Smooth muscle cell (in vitro differentiated cells): ENCODE results near the gene DNAAF3. TPM values are rescaled to one million over a fixed set of nuclear protein-coding genes. Genes with fewer than 3 reads are reported as not detected.

ENCODE experiments used
- DNase-seq: peaks from one replicate; lab custom pipeline; 2025; ENCODE audit not compliant: unreplicated experiment; lab: John Stamatoyannopoulos, UW
- H2AFZ ChIP-seq: fragments of 200-600 bp; sonication (generic); 2 replicates; pipeline ENCODE4 v1.6.0; 2016; ENCODE audit warnings: antibody characterized with exemption, low read depth, mild to moderate bottlenecking
- H3F3A ChIP-seq: fragments of 200-600 bp; sonication (generic); 2 replicates; pipeline ENCODE4 v1.6.0; 2017; ENCODE audit warnings: antibody characterized with exemption, low read depth
- H3K27ac ChIP-seq: fragments of 200-600 bp; sonication (generic); 2 replicates; pipeline ENCODE4 v1.5.1; 2016; ENCODE audit warnings: low read depth, mild to moderate bottlenecking
- H3K27me3 ChIP-seq: fragments of 200-600 bp; sonication (generic); 2 replicates; pipeline ENCODE4 v1.6.1; 2016; ENCODE audit warnings: low read depth, mild to moderate bottlenecking
- H3K36me3 ChIP-seq: fragments of 200-600 bp; sonication (generic); 2 replicates; pipeline ENCODE4 v1.5.1; 2016; ENCODE audit warnings: low read depth
- H3K4me1 ChIP-seq: fragments of 200-600 bp; sonication (generic); 2 replicates; pipeline ENCODE4 v1.5.1; 2016; ENCODE audit warnings: low read depth
- H3K4me2 ChIP-seq: fragments of 200-600 bp; sonication (generic); 2 replicates; pipeline ENCODE4 v1.6.0; 2016; ENCODE audit warnings: mild to moderate bottlenecking
- H3K4me3 ChIP-seq: fragments of 200-600 bp; sonication (generic); 2 replicates; pipeline ENCODE4 v1.5.1; 2016; ENCODE audit warnings: mild to moderate bottlenecking
- H3K79me2 ChIP-seq: fragments of 200-600 bp; sonication (generic); 2 replicates; pipeline ENCODE4 v1.6.0; 2016; ENCODE audit warnings: low read depth, mild to moderate bottlenecking
- H3K9ac ChIP-seq: fragments of 200-600 bp; sonication (generic); 2 replicates; pipeline ENCODE4 v1.6.0; 2016; ENCODE audit warnings: low read depth
- H3K9me3 ChIP-seq: fragments of 200-600 bp; sonication (generic); replicated peaks from 2 replicates; pipeline ENCODE4 v1.5.1; 2016; ENCODE audit warnings: low read depth
- H4K20me1 ChIP-seq: fragments of 200-600 bp; sonication (generic); 2 replicates; pipeline ENCODE4 v1.6.0; 2016; ENCODE audit warnings: low read depth
- CTCF ChIP-seq: fragments of 200-600 bp; sonication (generic); IDR thresholded peaks from 2 replicates; pipeline ENCODE4 v1.5.1; 2017; ENCODE audit warnings: borderline replicate concordance, mild to moderate bottlenecking, antibody characterized with exemption; ENCODE audit not compliant: insufficient read depth, poor library complexity, severe bottlenecking
- WGBS: methylation state at CpG from one replicate; pipeline ENCODE4 v1.1.7; 2016; ENCODE audit warnings: low lambda C conversion rate; 5-methylcytosine and 5-hydroxymethylcytosine counted together
- polyA plus RNA-seq: library from polyadenylated mRNA; unstranded; fragments of >200 nt; fragmentation: Nextera tagmentation; extraction: Ambion mirVana; gene quantifications from 2 replicates; pipeline ENCODE4 v1.2.1, GENCODE V29; 2016
- total RNA-seq: library from RNA; depleted of rRNA; stranded (reverse); fragments of >200 nt; gene quantifications from 2 replicates; pipeline ENCODE4 v1.2.3, GENCODE V29; 2014

DNAAF3 gene
- total and polyA plus RNA-seq, 2 experiments from 2014 or later: 1.3 to 1.4 TPM

GRCh38 chr19:55149078-55150003, 17.1 kb downstream of the DNAAF3 start, which contains the start of gene TNNT1:
TNNT1 (minus strand) TSS chr19:55149206; CDS start chr19:55147157, 2,049 bp downstream.
- Histone ChIP-seq H3K4me1 (peaks cover 15% of the 10 kb centered on the region), H2AFZ (no peak within 1 kb of the TSS), H3K9me3 (no peaks in the 10 kb centered on the region), H3K36me3 (no peaks in the 10 kb centered on the region), H3F3A (no peaks in the 10 kb centered on the region), H4K20me1 (no peaks in the 10 kb centered on the region), H3K27me3 (peaks cover 4% of the 10 kb centered on the region), H3K4me3 (no peak within 1 kb of the TSS), H3K79me2 (no peaks in the 10 kb centered on the region), H3K4me2 (no peak within 1 kb of the TSS), H3K27ac (no peak within 1 kb of the TSS), H3K9ac (no peak within 1 kb of the TSS)
- WGBS: 21% methylated on average over 16 of the region's 18 CpGs
- no peak for TF ChIP-seq CTCF
- DNase-seq: no peak

DNA sequence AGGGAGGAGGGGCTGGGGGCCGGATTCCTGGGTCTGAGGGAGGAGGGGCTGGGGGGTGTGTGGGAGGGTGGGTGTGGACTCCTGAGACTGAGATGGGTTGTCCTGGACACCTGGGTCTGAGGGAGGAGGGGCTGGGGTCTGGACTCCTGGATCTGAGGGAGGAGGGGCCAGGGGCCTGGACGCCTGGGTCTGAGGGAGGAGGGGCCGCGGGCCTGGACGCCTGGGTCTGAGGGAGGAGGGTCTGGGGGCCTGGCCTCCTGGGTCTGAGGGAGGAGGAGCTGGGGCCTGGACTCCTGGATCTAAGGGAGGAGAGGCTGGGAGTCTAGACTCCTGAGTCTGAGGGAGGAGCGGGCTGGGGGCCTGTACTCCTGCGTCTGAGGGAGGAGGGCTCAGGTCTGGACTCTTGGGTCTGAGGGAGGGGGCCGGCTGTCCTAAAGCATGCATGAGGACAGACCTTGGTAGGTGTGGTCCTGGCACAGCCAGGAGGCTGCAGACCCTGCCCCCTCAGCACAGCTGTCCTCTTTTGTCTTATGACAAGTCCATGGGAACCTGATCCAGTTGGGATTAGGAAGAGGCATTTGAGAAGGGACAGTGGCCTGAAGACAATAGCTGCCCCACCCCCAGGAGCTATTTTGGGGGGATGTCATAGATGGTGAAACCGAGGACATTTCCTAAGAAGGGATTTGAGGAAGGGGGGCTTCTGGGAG, 18.7 kb downstream of the DNAAF3 start:
- no peaks in the 10 kb centered on the region for H3F3A ChIP-seq
- H3K9me3 ChIP-seq: no peaks in the 10 kb centered on the region
- H3K27me3 ChIP-seq: peaks cover 4% of the 10 kb centered on the region
- no peak overlapping the region for H3K27ac ChIP-seq
- no peaks in the 10 kb centered on the region for H4K20me1 ChIP-seq
- DNase-seq: no peak
- TF ChIP-seq CTCF: no peak
- H3K9ac ChIP-seq: no peak overlapping the region
- H3K79me2 ChIP-seq: no peaks in the 10 kb centered on the region
- H3K4me1 ChIP-seq: peaks cover 15% of the 10 kb centered on the region
- no peaks in the 10 kb centered on the region for H3K36me3 ChIP-seq
- no peak overlapping the region for H3K4me2 ChIP-seq
- WGBS: 69% methylated on average over 3 of the region's 9 CpGs
- H3K4me3 ChIP-seq: no peak overlapping the region
- H2AFZ ChIP-seq: no peak overlapping the region

DNA sequence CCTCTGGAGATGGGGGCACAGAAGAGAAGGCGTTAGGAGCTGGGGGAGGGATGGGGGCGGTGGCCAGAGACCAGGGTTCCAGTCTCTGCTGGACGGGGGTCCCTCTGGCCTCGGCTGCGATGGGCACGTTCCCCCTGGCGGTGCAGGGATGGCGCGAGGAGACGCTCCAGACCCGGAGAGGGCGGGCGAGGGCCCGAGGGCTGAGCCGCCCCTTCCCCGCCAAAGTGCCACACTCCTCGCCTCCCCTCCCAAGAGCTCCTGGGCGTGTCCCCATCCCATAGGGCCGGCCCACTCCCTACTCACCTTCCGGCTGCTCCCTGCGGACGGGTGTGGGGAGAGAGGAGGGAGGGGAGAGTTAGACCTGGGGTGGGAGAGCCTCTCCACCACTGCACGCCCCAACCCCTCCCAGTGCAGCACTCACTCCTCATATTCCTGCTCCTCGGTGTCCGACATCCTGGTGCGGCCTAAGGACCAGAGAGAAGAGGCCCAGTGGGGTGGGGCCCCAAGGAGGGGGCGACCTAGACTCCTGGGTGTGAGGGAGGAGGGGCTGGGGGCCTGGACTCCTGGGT, 19.6 kb downstream of the DNAAF3 start:
- Histone ChIP-seq H3K27me3 (peaks cover 4% of the 10 kb centered on the region), H3K79me2 (no peaks in the 10 kb centered on the region), H3F3A (no peaks in the 10 kb centered on the region), H3K9ac (no peak overlapping the region), H3K4me3 (peak overlapping the region; percentile 39), H3K27ac (no peak overlapping the region), H3K4me2 (peak overlapping the region; percentile 80), H3K9me3 (no peaks in the 10 kb centered on the region), H3K4me1 (peaks cover 15% of the 10 kb centered on the region), H3K36me3 (no peaks in the 10 kb centered on the region), H4K20me1 (no peaks in the 10 kb centered on the region), H2AFZ (peak overlapping the region; percentile 63)
- no peak for TF ChIP-seq CTCF
- no peak for DNase-seq
- WGBS: 3% methylated on average over 11 of the region's 27 CpGs
